HepG2 (cell line): ENCODE measurements around the gene SLC25A33. TPM values are rescaled to one million over a fixed set of nuclear protein-coding genes. Genes with fewer than 3 reads are reported as not detected.

Source experiments
- AGO2 ChIP-seq: fragments of 200-400 bp; formaldehyde crosslinking; optimal IDR thresholded peaks from 2 replicates; pipeline ENCODE3; 2017; ENCODE audit warnings: mild to moderate bottlenecking, low read depth, low read length, moderate library complexity
- ARNT2 ChIP-seq: sonication (generic); formaldehyde crosslinking; IDR thresholded peaks from 2 replicates; pipeline ENCODE4 v1.8.0; 2022; ENCODE audit warnings: mild to moderate bottlenecking, low read depth, missing genetic modification reagents, moderate library complexity
- CC2D1A ChIP-seq: sonication (generic); formaldehyde crosslinking; IDR thresholded peaks from 2 replicates; pipeline ENCODE4 v1.8.1; 2023; ENCODE audit warnings: mild to moderate bottlenecking, missing genetic modification reagents
- ERF ChIP-seq: IDR thresholded peaks from 2 replicates; pipeline ENCODE4 v1.6.1; 2018; ENCODE audit warnings: missing biosample characterization, missing genetic modification reagents
- HDAC1 ChIP-seq: sonication (generic); formaldehyde crosslinking; IDR thresholded peaks from 2 replicates; pipeline ENCODE4 v1.5.1; 2020; ENCODE audit warnings: mild to moderate bottlenecking, missing genetic modification reagents
- KDM4B ChIP-seq: sonication (generic); formaldehyde crosslinking; IDR thresholded peaks from 2 replicates; pipeline ENCODE4 v1.4.0; 2020; ENCODE audit warnings: missing genetic modification reagents
- KLF9 ChIP-seq: IDR thresholded peaks from 2 replicates; pipeline ENCODE4 v1.6.1; 2016; ENCODE audit warnings: low read depth
- MYC ChIP-seq: sonication (generic); formaldehyde crosslinking; IDR thresholded peaks from 2 replicates; pipeline ENCODE4 v1.9.0; 2021; ENCODE audit warnings: missing genetic modification reagents, borderline replicate concordance
- PCBP2 ChIP-seq: fragments of 200-400 bp; formaldehyde crosslinking; optimal IDR thresholded peaks from 2 replicates; pipeline ENCODE3; 2018; ENCODE audit warnings: low read length, low read depth; ENCODE audit not compliant: poor library complexity, severe bottlenecking
- PHB2 ChIP-seq: fragments of 450-650 bp; IDR thresholded peaks from 2 replicates; pipeline ENCODE4 v1.6.1; 2018; ENCODE audit not compliant: partially characterized antibody
- POLR2G ChIP-seq: fragments of 200-400 bp; formaldehyde crosslinking; IDR thresholded peaks from 2 replicates; pipeline ENCODE4 v1.6.1; 2018; ENCODE audit warnings: mild to moderate bottlenecking, low read depth, low read length, moderate library complexity
- SAP130 ChIP-seq: IDR thresholded peaks from 2 replicates; pipeline ENCODE4 v1.6.1; 2016; ENCODE audit warnings: low read depth
- SP2 ChIP-seq: sonication (generic); formaldehyde crosslinking; IDR thresholded peaks from 2 replicates; pipeline ENCODE4 v1.5.1; 2020; ENCODE audit warnings: mild to moderate bottlenecking, missing genetic modification reagents
- STAG1 ChIP-seq: sonication (generic); formaldehyde crosslinking; IDR thresholded peaks from 2 replicates; pipeline ENCODE4 v1.4.0; 2020; ENCODE audit warnings: missing genetic modification reagents
- STAT5B ChIP-seq: sonication (generic); formaldehyde crosslinking; IDR thresholded peaks from 2 replicates; pipeline ENCODE4 v1.4.0; 2020; ENCODE audit warnings: missing genetic modification reagents
- XRCC5 ChIP-seq: fragments of 200-400 bp; formaldehyde crosslinking; optimal IDR thresholded peaks from 2 replicates; pipeline ENCODE3; 2017; ENCODE audit warnings: mild to moderate bottlenecking, low read length
- ZBTB8A ChIP-seq: sonication (generic); formaldehyde crosslinking; IDR thresholded peaks from 2 replicates; pipeline ENCODE4 v1.4.0; 2020; ENCODE audit warnings: mild to moderate bottlenecking, low read depth, missing genetic modification reagents, borderline replicate concordance
- ZNF263 ChIP-seq: sonication (generic); formaldehyde crosslinking; IDR thresholded peaks from 2 replicates; pipeline ENCODE4 v1.4.0; 2020; ENCODE audit warnings: missing genetic modification reagents
- ZNF33B ChIP-seq: sonication (generic); formaldehyde crosslinking; IDR thresholded peaks from 2 replicates; pipeline ENCODE4 v1.5.1; 2020; ENCODE audit warnings: mild to moderate bottlenecking, missing genetic modification reagents
- ZNF709 ChIP-seq: sonication (generic); formaldehyde crosslinking; IDR thresholded peaks from 2 replicates; pipeline ENCODE4 v1.5.0; 2020; ENCODE audit warnings: mild to moderate bottlenecking, missing genetic modification reagents
- polyA plus RNA-seq, 8 experiments: library from polyadenylated mRNA; depleted of rRNA in 3 of 8; stranded (reverse) in 7 of 8; unstranded in 1 of 8; fragments of >200 nt; fragmentation: Illumina TruSeq in 4 of 8; extraction: Trizol in 4 of 8; gene quantifications; 2 replicates each; pipeline versions ENCODE4 v1.2.1 to v1.2.3, GENCODE V29; 2011 to 2016; ENCODE audit warnings: low read depth in 4 of 8, missing spikeins in 1 of 8, mixed read lengths in 1 of 8; ENCODE audit not compliant: insufficient read depth in 1 of 8
- total RNA-seq, 5 experiments: library from RNA; depleted of rRNA; stranded (reverse); fragments of >200 nt; fragmentation: Illumina TruSeq; extraction: Trizol; gene quantifications; 2 replicates each; pipeline ENCODE4 v1.2.3, GENCODE V29; 2016; ENCODE audit warnings: low read depth in 1 of 5
- TF ChIP-seq, protein P1 (sequence below): sonication (generic); formaldehyde crosslinking; conservative IDR thresholded peaks from 2 replicates; pipeline ENCODE4 v1.4.0; 2020; ENCODE audit warnings: missing genetic modification reagents
- TF ChIP-seq, protein P2 (sequence below): sonication (generic); formaldehyde crosslinking; IDR thresholded peaks from 2 replicates; pipeline ENCODE4 v1.8.1; 2022; ENCODE audit warnings: mild to moderate bottlenecking, missing genetic modification reagents
- TF ChIP-seq, protein P3 (sequence below): IDR thresholded peaks from 2 replicates; pipeline ENCODE4 v1.6.1; 2016; ENCODE audit warnings: missing compliant biosample characterization, missing genetic modification reagents, borderline replicate concordance
- TF ChIP-seq, protein P4 (sequence below): IDR thresholded peaks from 2 replicates; pipeline ENCODE4 v1.6.1; 2018; ENCODE audit warnings: missing genetic modification reagents, mild to moderate bottlenecking, missing compliant biosample characterization
- TF ChIP-seq, protein P5 (sequence below): IDR thresholded peaks from 2 replicates; pipeline ENCODE4 v1.6.1; 2012; ENCODE audit warnings: inconsistent platforms
- TF ChIP-seq, protein P6 (sequence below): sonication (generic); formaldehyde crosslinking; IDR thresholded peaks from 2 replicates; pipeline ENCODE4 v1.5.0; 2020; ENCODE audit warnings: missing genetic modification reagents

SLC25A33 gene
- total and polyA plus RNA-seq, 2 of the 13 experiments (the other 11 are each of a cell fraction or from before 2014, with no cell fraction given): 15.4 to 50.3 TPM

DNA sequence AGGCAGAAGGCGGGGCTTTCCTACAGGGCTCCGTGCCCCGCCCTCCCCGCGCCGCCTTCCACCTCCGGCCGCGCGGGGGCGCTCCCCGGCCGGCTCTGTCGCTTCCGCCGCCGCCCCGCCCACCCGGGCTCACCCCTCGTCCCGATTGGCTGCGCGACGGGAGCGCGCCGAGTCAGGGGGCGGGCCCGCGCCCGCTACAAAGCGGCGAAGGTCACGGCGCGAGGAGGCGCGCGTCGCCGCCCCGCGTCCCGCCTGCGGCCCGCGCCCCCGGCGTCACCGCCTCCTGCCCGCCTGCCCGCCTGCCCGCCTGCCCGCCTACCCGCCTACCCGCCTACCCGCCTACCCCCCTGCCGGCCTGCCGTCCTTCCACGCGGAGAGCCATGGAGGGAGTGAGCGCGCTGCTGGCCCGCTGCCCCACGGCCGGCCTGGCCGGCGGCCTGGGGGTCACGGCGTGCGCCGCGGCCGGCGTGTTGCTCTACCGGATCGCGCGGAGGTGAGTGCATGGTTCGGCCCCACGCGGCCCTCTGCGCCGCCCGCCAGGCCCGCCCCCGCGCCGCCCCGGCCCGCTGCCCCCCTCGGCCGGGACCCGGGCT is 49.4 kb downstream of the SLC25A33 start, which contains the start of gene TMEM201 (continued):
- TF ChIP-seq, protein P1, sequence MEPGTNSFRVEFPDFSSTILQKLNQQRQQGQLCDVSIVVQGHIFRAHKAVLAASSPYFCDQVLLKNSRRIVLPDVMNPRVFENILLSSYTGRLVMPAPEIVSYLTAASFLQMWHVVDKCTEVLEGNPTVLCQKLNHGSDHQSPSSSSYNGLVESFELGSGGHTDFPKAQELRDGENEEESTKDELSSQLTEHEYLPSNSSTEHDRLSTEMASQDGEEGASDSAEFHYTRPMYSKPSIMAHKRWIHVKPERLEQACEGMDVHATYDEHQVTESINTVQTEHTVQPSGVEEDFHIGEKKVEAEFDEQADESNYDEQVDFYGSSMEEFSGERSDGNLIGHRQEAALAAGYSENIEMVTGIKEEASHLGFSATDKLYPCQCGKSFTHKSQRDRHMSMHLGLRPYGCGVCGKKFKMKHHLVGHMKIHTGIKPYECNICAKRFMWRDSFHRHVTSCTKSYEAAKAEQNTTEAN (CRISPR knock-in tag): no peak
- no peak for TF ChIP-seq ZNF263 (CRISPR knock-in tag)
- TF ChIP-seq STAT5B (CRISPR knock-in tag): no peak
- no peak for TF ChIP-seq ZBTB8A (CRISPR knock-in tag)
- no peak for TF ChIP-seq PCBP2
- TF ChIP-seq, protein P2, sequence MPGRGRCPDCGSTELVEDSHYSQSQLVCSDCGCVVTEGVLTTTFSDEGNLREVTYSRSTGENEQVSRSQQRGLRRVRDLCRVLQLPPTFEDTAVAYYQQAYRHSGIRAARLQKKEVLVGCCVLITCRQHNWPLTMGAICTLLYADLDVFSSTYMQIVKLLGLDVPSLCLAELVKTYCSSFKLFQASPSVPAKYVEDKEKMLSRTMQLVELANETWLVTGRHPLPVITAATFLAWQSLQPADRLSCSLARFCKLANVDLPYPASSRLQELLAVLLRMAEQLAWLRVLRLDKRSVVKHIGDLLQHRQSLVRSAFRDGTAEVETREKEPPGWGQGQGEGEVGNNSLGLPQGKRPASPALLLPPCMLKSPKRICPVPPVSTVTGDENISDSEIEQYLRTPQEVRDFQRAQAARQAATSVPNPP (CRISPR knock-in tag): no peak
- TF ChIP-seq, protein P3, sequence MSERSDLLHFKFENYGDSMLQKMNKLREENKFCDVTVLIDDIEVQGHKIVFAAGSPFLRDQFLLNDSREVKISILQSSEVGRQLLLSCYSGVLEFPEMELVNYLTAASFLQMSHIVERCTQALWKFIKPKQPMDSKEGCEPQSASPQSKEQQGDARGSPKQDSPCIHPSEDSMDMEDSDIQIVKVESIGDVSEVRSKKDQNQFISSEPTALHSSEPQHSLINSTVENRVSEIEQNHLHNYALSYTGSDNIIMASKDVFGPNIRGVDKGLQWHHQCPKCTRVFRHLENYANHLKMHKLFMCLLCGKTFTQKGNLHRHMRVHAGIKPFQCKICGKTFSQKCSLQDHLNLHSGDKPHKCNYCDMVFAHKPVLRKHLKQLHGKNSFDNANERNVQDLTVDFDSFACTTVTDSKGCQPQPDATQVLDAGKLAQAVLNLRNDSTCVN (CRISPR knock-in tag): no peak
- TF ChIP-seq, protein P4, sequence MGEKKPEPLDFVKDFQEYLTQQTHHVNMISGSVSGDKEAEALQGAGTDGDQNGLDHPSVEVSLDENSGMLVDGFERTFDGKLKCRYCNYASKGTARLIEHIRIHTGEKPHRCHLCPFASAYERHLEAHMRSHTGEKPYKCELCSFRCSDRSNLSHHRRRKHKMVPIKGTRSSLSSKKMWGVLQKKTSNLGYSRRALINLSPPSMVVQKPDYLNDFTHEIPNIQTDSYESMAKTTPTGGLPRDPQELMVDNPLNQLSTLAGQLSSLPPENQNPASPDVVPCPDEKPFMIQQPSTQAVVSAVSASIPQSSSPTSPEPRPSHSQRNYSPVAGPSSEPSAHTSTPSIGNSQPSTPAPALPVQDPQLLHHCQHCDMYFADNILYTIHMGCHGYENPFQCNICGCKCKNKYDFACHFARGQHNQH (CRISPR knock-in tag): 0 out of 2 replicates have a peak, but pooled peaks have one; percentile 11
- TF ChIP-seq SAP130 (CRISPR knock-in tag): peak; percentile 66
- TF ChIP-seq HDAC1 (CRISPR knock-in tag): peak; percentile 68
- no peak for TF ChIP-seq CC2D1A
- TF ChIP-seq POLR2G: 0 out of 2 replicates have a peak, but pooled peaks have one; percentile 17
- peak; percentile 48; the same call in 1 of the 2 replicates for TF ChIP-seq ERF
- peak; percentile 16; the same call in 1 of the 2 replicates for TF ChIP-seq STAG1 (CRISPR knock-in tag)
- 0 out of 2 replicates have a peak, but pooled peaks have one; percentile 4 for TF ChIP-seq MYC (CRISPR knock-in tag)
- no peak for TF ChIP-seq PHB2
- TF ChIP-seq, protein P5, sequence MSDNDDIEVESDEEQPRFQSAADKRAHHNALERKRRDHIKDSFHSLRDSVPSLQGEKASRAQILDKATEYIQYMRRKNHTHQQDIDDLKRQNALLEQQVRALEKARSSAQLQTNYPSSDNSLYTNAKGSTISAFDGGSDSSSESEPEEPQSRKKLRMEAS: peak; percentile 79; the same call in 1 of the 2 replicates
- peak; percentile 23 for TF ChIP-seq AGO2
- no peak for TF ChIP-seq KLF9 (CRISPR knock-in tag)
- peak; percentile 65 for TF ChIP-seq XRCC5
- no peak for TF ChIP-seq ZNF33B (CRISPR knock-in tag)
- no peak for TF ChIP-seq ZNF709 (CRISPR knock-in tag)
- no peak for TF ChIP-seq ARNT2 (CRISPR knock-in tag)
- TF ChIP-seq, protein P6, sequence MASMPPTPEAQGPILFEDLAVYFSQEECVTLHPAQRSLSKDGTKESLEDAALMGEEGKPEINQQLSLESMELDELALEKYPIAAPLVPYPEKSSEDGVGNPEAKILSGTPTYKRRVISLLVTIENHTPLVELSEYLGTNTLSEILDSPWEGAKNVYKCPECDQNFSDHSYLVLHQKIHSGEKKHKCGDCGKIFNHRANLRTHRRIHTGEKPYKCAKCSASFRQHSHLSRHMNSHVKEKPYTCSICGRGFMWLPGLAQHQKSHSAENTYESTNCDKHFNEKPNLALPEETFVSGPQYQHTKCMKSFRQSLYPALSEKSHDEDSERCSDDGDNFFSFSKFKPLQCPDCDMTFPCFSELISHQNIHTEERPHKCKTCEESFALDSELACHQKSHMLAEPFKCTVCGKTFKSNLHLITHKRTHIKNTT (CRISPR knock-in tag): no peak
- TF ChIP-seq KDM4B (CRISPR knock-in tag): no peak
- TF ChIP-seq SP2 (CRISPR knock-in tag): peak; percentile 62
